Heart right ventricle (tissue), 16 donors: ENCODE results near the gene NPLOC4. TPM values are rescaled to one million over a fixed set of nuclear protein-coding genes. Genes with fewer than 3 reads are reported as not detected.

Experiments
- ATAC-seq, 8 donors: fragments of 200-7000 bp; cut with Tn5 transposase; one replicate each; pipeline ENCODE4 v1.9.1; 2020; ENCODE audit warnings: mild to moderate bottlenecking in 8 of 8, moderate library complexity in 8 of 8, moderate number of reproducible peaks in 1 of 8
- DNase-seq, 2 donors: peaks; one replicate each; pipeline ENCODE4 v3.0.0-alpha.2; 2020
- H3K27ac ChIP-seq, 10 donors: fragments of 200-600 bp; sonication (generic) in 2 of 10; one replicate each; pipeline versions ENCODE4 v1.5.0 to v1.8.0; 2020 to 2022; ENCODE audit warnings: mild to moderate bottlenecking in 3 of 10
- H3K27me3 ChIP-seq, 7 donors: fragments of 200-600 bp; one replicate each; pipeline ENCODE4 v1.8.0; 2021 to 2022; ENCODE audit warnings: mild to moderate bottlenecking in 2 of 7
- H3K36me3 ChIP-seq, 9 donors: fragments of 200-600 bp; sonication (generic) in 1 of 9; one replicate each; pipeline versions ENCODE4 v1.5.0 to v1.8.0; 2020 to 2022; ENCODE audit warnings: mild to moderate bottlenecking in 2 of 9
- H3K4me1 ChIP-seq, 9 donors: fragments of 200-600 bp; sonication (generic) in 1 of 9; one replicate each; pipeline versions ENCODE4 v1.5.0 to v1.8.0; 2020 to 2022; ENCODE audit warnings: mild to moderate bottlenecking in 4 of 9
- H3K4me3 ChIP-seq, 10 donors: fragments of 200-600 bp; sonication (generic) in 2 of 10; one replicate each; pipeline versions ENCODE4 v1.5.0 to v1.8.0; 2020 to 2022; ENCODE audit warnings: mild to moderate bottlenecking in 7 of 10, moderate library complexity in 2 of 10
- H3K9me3 ChIP-seq, 11 donors: fragments of 200-600 bp in 10 of 11; sonication (generic) in 2 of 11; one replicate each; pipeline versions ENCODE4 v1.5.0 to v1.8.0; 2013 to 2022; ENCODE audit warnings: mild to moderate bottlenecking in 2 of 11, control low read depth in 1 of 11, moderate library complexity in 1 of 11
- WGBS, 2 donors: extraction: QIAGEN DNeasy Blood & Tissue Kit; methylation state at CpG; one replicate each; pipeline ENCODE4 v1.1.7; 2013; ENCODE audit warnings: inconsistent platforms in 1 of 2; 5-methylcytosine and 5-hydroxymethylcytosine counted together
- intact Hi-C, 10 donors: fragments of 100-400 bp; cut with DNase I; formaldehyde crosslinking; loops; one replicate each; pipeline versions ENCODE4 v1.11.1 to v1.14.2; 2022
- polyA plus RNA-seq, 2 donors: library from polyadenylated mRNA; stranded (reverse); fragments of 200-250 nt; gene quantifications; one replicate each; pipeline ENCODE4 v1.2.3, GENCODE V29; 2013
- total RNA-seq, 10 donors: library from RNA; stranded (reverse); fragmentation: NEBNext Ultra II Directional in 3 of 10; extraction: Animal tissue kit (Norgen Biotek cat#: 25700) in 3 of 10; gene quantifications; one replicate each; pipeline versions ENCODE4 v1.2.1 to v1.2.4, GENCODE V29; 2021 to 2023
- TF ChIP-seq, protein P1 (sequence below), 9 donors: fragments of 200-600 bp; sonication (generic) in 2 of 9; IDR thresholded peaks; one replicate each; pipeline versions ENCODE4 v1.5.0 to v1.8.0; 2021 to 2022; ENCODE audit warnings: antibody characterized with exemption in 9 of 9, mild to moderate bottlenecking in 5 of 9, moderate library complexity in 1 of 9
- donor health status: Arrhythmogenic right ventricular cardiomyopathy.
- donor health status: ischemic (EF 13 %, LVEDD 7.1; RV severe dilation, severe dysfunction).
- donor health status: healthy with polysubstance abuse.
- donor health status: DM: no; HTN: yes; CAD: no.
- donor health status: DM: no; HTN: no; CAD: no.
- donor health status: ischemic (EF 25% LVEDD 6.9; RV normal size, moderate dysfunction).
- donor health status: ischemic (EF 25% LVEDD 5.7; RV mildly dilated, moderate dysfunction).
- donor health status: healthy.
- donor health status: DM: yes; HTN: yes; CAD: no.
- donor health status: Ischemic cardiomyopathy.
- donor health status: ischemic (EF 35%, LVEDD 5.7; RV mildly dilated, moderate dysfunction).
- donor health status: nonischemic (EF 11% LVEDD 7.7; RV severe dilation, severe dysfunction).
- donor health status: DM: yes; HTN: yes; CAD: no.
- donor health status: PGD.
- donor health status: ischemic (EF 29% LVEDD 5.4; RV normal size, mild dysfunction).
- donor health status: nonischemic (EF 23%, LVEDD 6.1; RV moderate dilation, normal function).

The NPLOC4 gene
- total and polyA plus RNA-seq, 12 donors = 30.7 to 115 (median 95.2) TPM

DNA sequence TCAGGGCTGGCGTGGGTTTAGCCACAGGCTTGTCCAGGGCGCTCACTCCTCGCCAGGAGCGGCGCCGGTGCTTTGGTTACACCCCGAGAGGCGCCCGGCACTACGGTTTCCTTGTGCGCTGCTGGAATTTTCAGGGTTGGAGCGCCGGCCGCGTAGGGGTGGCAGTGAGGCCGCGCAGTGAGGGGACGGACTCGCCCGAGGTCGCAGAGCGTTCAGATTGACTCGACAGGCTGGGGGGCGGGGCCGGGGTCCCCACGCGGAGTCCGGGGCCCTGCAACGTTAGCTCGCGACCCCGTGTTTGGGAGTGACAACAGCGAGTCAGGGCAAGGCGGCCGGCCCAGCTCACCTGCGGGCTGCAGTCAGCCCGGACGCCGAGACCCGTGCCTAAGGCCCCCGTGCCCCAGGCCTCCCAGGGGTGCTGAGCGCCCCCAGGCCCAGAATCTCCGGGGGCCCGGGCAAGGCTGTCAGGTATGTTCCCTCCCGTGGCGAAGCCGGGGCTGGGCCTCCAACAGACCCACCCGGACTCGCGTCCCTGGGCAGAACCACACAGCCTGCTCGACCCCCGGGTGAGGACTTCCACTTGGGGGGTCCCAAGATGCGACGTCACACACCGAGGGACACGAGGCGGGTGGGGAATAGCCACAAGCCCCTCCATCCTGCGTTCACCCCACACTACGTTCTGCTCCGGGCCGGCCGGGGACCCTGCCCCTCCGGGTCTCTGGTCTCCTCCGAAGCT lies 123.0 kb downstream of the NPLOC4 start:
- Histone ChIP-seq H3K27ac (peak overlapping the region; percentile 98 to 100 (median 100)), H3K36me3 (peaks cover 8 to 36% (median 29%) of the 10 kb centered on the region in 9 donors), H3K4me1 (peaks cover 16 to 70% (median 54%) of the 10 kb centered on the region in 9 donors), H3K4me3 (peak overlapping the region; percentile 73 to 99 (median 94)), H3K27me3 (no peaks in the 10 kb centered on the region), H3K9me3 (no peaks in the 10 kb centered on the region)
- peak; percentile 9 to 41 (median 17) for ATAC-seq
- WGBS, 2 donors = 0 to 3% methylated on average over 63 to 64 of the region's 64 CpGs
- intact Hi-C loops = loop anchor here in 1 of 10 donors (2.0 kb wide), 1 partner anchor 119 kb away; the partner anchor contains the start of gene BAHCC1
- TF ChIP-seq, protein P1, sequence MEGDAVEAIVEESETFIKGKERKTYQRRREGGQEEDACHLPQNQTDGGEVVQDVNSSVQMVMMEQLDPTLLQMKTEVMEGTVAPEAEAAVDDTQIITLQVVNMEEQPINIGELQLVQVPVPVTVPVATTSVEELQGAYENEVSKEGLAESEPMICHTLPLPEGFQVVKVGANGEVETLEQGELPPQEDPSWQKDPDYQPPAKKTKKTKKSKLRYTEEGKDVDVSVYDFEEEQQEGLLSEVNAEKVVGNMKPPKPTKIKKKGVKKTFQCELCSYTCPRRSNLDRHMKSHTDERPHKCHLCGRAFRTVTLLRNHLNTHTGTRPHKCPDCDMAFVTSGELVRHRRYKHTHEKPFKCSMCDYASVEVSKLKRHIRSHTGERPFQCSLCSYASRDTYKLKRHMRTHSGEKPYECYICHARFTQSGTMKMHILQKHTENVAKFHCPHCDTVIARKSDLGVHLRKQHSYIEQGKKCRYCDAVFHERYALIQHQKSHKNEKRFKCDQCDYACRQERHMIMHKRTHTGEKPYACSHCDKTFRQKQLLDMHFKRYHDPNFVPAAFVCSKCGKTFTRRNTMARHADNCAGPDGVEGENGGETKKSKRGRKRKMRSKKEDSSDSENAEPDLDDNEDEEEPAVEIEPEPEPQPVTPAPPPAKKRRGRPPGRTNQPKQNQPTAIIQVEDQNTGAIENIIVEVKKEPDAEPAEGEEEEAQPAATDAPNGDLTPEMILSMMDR (IDR thresholded peaks at IDR 0.05) = no peak
- DNase-seq = peak; percentile 72 to 73

DNA sequence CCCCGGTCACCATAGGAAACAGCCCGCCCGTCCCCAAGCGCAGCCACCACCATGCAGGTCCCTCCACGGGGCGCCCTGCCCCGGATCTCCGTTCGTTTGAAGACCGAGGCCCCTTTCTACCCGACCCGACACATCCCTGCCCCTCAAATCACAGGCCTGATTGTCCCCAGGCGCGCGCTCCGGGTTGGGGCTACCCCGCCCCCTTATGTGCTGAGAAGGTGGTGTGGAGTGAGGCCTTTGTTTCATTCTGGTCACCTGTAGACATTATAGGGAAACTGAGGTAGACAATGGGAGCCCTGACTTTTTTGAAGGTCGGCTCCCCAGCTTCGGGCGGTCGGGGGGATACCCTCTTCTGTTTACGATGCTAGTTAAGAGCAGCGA lies 123.5 kb downstream of the NPLOC4 start:
- H3K36me3 ChIP-seq = peaks cover 8 to 42% (median 34%) of the 10 kb centered on the region in 9 donors
- H3K27me3 ChIP-seq = no peaks in the 10 kb centered on the region
- TF ChIP-seq, protein P1 (IDR thresholded peaks at IDR 0.05) = no peak
- intact Hi-C loops = loop anchor here in 1 of 10 donors (2.0 kb wide), 1 partner anchor 119 kb away; the partner anchor contains the start of gene BAHCC1
- 0 to 1% methylated on average over 23 of the region's 23 CpGs for whole genome bisulfite sequencing, 2 donors
- peak overlapping the region; percentile 98 to 100 (median 100) for H3K27ac ChIP-seq
- peaks cover 14 to 70% (median 54%) of the 10 kb centered on the region in 9 donors for H3K4me1 ChIP-seq
- DNase-seq (peak; percentile 59 to 74), ATAC-seq (peak; percentile 5 to 43 (median 28))
- no peaks in the 10 kb centered on the region for H3K9me3 ChIP-seq
- peak overlapping the region; percentile 73 to 99 (median 94) for H3K4me3 ChIP-seq

DNA sequence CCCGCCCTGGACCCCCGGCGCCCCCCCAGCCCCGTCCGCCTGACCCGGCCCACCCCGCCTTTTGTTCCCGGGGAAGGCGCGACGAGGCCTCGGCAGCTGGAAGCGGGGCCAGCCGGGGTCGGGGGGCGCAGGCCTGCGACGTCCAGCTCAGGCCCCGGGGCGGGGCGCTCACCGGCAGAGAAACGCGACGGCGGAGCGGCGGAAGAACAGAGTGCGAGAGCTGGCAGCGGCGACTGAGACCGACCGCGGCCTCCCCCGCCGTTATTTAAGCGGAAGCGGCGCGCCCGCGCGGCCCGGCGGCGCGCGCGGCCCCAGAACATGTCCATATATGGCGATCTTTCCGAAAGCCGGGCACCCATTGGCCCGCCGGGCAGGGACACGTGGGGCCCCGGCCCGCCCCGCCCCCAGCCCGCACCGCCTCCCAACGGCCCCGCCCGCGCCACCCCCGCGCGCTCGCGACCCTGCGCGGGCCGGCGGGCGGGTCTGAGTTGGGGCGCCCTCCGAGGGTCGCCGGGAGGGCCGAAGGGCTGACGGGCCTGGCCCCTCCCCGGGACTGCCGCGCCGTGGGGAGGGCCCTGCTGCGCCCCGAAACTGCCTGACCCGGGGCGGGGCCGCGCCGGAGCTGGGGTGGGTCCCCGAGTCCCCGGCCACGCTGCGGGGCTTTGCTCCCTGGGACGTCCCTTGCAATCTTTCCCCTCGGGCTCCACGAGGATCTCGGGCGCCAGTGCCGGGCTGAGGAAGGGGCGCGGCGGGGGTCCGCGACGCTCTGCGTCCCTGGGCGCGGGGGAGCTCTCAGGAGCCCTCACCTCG lies 124.1 kb downstream of the NPLOC4 start, which contains the start of gene ACTG1:
Gene ACTG1, minus strand, starts transcription at position 238 of the 810 bp plus-strand sequence. CDS start 445 bp downstream, outside the sequence.
- H3K9me3 ChIP-seq = peaks cover 0 to 4% (median 0%) of the 10 kb centered on the region in 11 donors
- peaks cover 8 to 47% (median 34%) of the 10 kb centered on the region in 9 donors for H3K36me3 ChIP-seq
- peak within 1 kb of the TSS; percentile 98 to 100 (median 100) for H3K27ac ChIP-seq
- H3K4me1 ChIP-seq = peaks cover 14 to 66% (median 49%) of the 10 kb centered on the region in 9 donors
- ATAC-seq (peak; percentile 52 to 80 (median 69)), DNase-seq (peak; percentile 93)
- intact Hi-C loops = loop anchor here in 1 of 10 donors (2.0 kb wide), 1 partner anchor 118 kb away; the partner anchor contains the start of gene BAHCC1
- 0% methylated on average over 41 to 111 of the region's 111 CpGs for WGBS, 2 donors
- H3K4me3 ChIP-seq = peak within 1 kb of the TSS; percentile 73 to 99 (median 94)
- TF ChIP-seq, protein P1 (IDR thresholded peaks at IDR 0.05) = no peak
- no peaks in the 10 kb centered on the region for H3K27me3 ChIP-seq
